Spleen (tissue), 11 donors: Measurements from ENCODE around the gene ATXN10. TPM values are rescaled to one million over a fixed set of nuclear protein-coding genes. Genes with fewer than 3 reads are reported as not detected.
A peak's percentile ranks its signal among the peaks of the same experiment; 100 is the strongest.

Experiments
- DNase-seq: peaks from one replicate; pipeline ENCODE4 v3.0.0-alpha.2; 2020
- H3K27ac ChIP-seq, 8 donors: fragments of 200-600 bp; sonication (generic) in 7 of 8; 1 replicate in 4 of 8; 2 replicates in 4 of 8; pipeline versions ENCODE4 v1.5.0 to v1.8.0; 2016 to 2021; ENCODE audit warnings: inconsistent platforms in 4 of 8, mild to moderate bottlenecking in 4 of 8, moderate library complexity in 1 of 8
- H3K27me3 ChIP-seq, 7 donors: fragments of 200-600 bp; sonication (generic) in 6 of 7; replicated peaks in 1 of 7; 1 replicate in 4 of 7; 2 replicates in 3 of 7; pipeline versions ENCODE4 v1.5.0 to v1.8.0; 2016 to 2021; ENCODE audit warnings: inconsistent platforms in 3 of 7, mild to moderate bottlenecking in 1 of 7
- H3K36me3 ChIP-seq, 6 donors: fragments of 200-600 bp; sonication (generic) in 5 of 6; 1 replicate in 4 of 6; 2 replicates in 2 of 6; pipeline versions ENCODE4 v1.5.0 to v1.8.0; 2016 to 2021; ENCODE audit warnings: inconsistent platforms in 2 of 6
- H3K4me1 ChIP-seq, 6 donors: fragments of 200-600 bp; sonication (generic) in 5 of 6; 1 replicate in 3 of 6; 2 replicates in 3 of 6; pipeline versions ENCODE4 v1.5.0 to v1.8.0; 2016 to 2021; ENCODE audit warnings: inconsistent platforms in 3 of 6
- H3K4me3 ChIP-seq, 8 donors: fragments of 200-600 bp; sonication (generic) in 7 of 8; 1 replicate in 4 of 8; 2 replicates in 4 of 8; pipeline versions ENCODE4 v1.5.0 to v1.8.0; 2016 to 2021; ENCODE audit warnings: inconsistent platforms in 4 of 8, mild to moderate bottlenecking in 4 of 8, moderate library complexity in 2 of 8
- H3K9me3 ChIP-seq, 8 donors: fragments of 200-600 bp; sonication (generic) in 7 of 8; 1 replicate in 4 of 8; 2 replicates in 4 of 8; pipeline versions ENCODE4 v1.5.0 to v1.8.0; 2016 to 2021; ENCODE audit warnings: inconsistent platforms in 4 of 8
- POLR2A ChIP-seq, 3 donors: fragments of 450-650 bp; IDR thresholded peaks; one replicate each; pipeline ENCODE4 v1.5.1; 2017; ENCODE audit warnings: antibody characterized with exemption in 3 of 3, mild to moderate bottlenecking in 1 of 3
- POLR2AphosphoS5 ChIP-seq, 3 donors: sonication (generic); formaldehyde crosslinking; IDR thresholded peaks; one replicate each; pipeline ENCODE4 v1.5.1; 2017; ENCODE audit warnings: antibody characterized with exemption in 3 of 3
- WGBS, 5 donors: extraction: QIAGEN DNeasy Blood & Tissue Kit in 3 of 5; methylation state at CpG; one replicate each; pipeline versions ENCODE4 v1.1.5 to v1.1.7; 2013 to 2018; 5-methylcytosine and 5-hydroxymethylcytosine counted together
- intact Hi-C: fragments of 100-400 bp; cut with DNase I; formaldehyde crosslinking; loops from one replicate; pipeline ENCODE4 v1.15.0; 2023; ENCODE audit warnings: low total_unique reads
- polyA plus RNA-seq, 3 donors: library from polyadenylated mRNA; stranded (reverse); fragments of 200-250 nt; gene quantifications; one replicate each; pipeline ENCODE4 v1.2.1, GENCODE V29; 2013
- total RNA-seq, 7 donors: library from RNA; depleted of rRNA in 3 of 7; stranded (reverse); fragments of >200 nt in 3 of 7; fragmentation: NEBNext Ultra II Directional in 4 of 7; extraction: Animal tissue kit (Norgen Biotek cat#: 25700) in 4 of 7; gene quantifications; one replicate each; pipeline versions ENCODE4 v1.1.0 to v1.2.1, GENCODE V29; 2016 to 2021
- TF ChIP-seq, protein P1 (sequence below), 11 experiments: fragments of 200-600 bp in 7 of 11; fragments of 450-650 bp in 4 of 11; sonication (generic) in 4 of 11; IDR thresholded peaks in 8 of 11; conservative IDR thresholded peaks in 3 of 11; 1 replicate in 7 of 11; 2 replicates in 4 of 11; pipeline versions ENCODE4 v1.4.0 to v1.8.0; 2016 to 2021; ENCODE audit warnings: antibody characterized with exemption in 11 of 11, inconsistent platforms in 4 of 11, mild to moderate bottlenecking in 1 of 11
- donor health status: healthy with polysubstance abuse.
- donor health status: DM: no; HTN: no; CAD: no; lungs with moderate emphysema.
- donor health status: DM: no; HTN: no; CAD: no.
- donor health status: Bipolar disorder and iron deficiency.
- donor health status: healthy.
- donor health status: DM: no; HTN: no; CAD: no.
- donor health status: DM: yes; HTN: yes; CAD: no.

Gene ATXN10
- total and polyA plus RNA-seq, 10 donors, result 46.1 to 119 (median 84.6) TPM

- H3K27me3 ChIP-seq, result peaks cover 0 to 75% (median 22%) of the 10 kb centered on the region in 7 donors
- peaks cover 5 to 13% (median 10%) of the 10 kb centered on the region in 6 donors for H3K4me1 ChIP-seq
- WGBS, 5 donors, result 68 to 75% (median 71%) methylated on average over 24 of the region's 24 CpGs
- no peaks in the 10 kb centered on the region for H3K36me3 ChIP-seq
- no peak overlapping the region for H3K4me3 ChIP-seq
- peak; percentile 67 for DNase-seq
- no peaks in the 10 kb centered on the region for H3K9me3 ChIP-seq
- intact Hi-C loops, result loop anchor here (10.0 kb wide), 1 partner anchor 216 kb away; no protein-coding TSS in a partner anchor
- TF ChIP-seq, protein P1, sequence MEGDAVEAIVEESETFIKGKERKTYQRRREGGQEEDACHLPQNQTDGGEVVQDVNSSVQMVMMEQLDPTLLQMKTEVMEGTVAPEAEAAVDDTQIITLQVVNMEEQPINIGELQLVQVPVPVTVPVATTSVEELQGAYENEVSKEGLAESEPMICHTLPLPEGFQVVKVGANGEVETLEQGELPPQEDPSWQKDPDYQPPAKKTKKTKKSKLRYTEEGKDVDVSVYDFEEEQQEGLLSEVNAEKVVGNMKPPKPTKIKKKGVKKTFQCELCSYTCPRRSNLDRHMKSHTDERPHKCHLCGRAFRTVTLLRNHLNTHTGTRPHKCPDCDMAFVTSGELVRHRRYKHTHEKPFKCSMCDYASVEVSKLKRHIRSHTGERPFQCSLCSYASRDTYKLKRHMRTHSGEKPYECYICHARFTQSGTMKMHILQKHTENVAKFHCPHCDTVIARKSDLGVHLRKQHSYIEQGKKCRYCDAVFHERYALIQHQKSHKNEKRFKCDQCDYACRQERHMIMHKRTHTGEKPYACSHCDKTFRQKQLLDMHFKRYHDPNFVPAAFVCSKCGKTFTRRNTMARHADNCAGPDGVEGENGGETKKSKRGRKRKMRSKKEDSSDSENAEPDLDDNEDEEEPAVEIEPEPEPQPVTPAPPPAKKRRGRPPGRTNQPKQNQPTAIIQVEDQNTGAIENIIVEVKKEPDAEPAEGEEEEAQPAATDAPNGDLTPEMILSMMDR (IDR thresholded peaks at IDR 0.05 in 8 of 11, conservative IDR thresholded peaks at IDR 0.05 in 3 of 11), result no peak
- TF ChIP-seq POLR2AphosphoS5 (IDR thresholded peaks at IDR 0.05), result no peak
- TF ChIP-seq POLR2A (IDR thresholded peaks at IDR 0.05), result no peak
- no peak overlapping the region for H3K27ac ChIP-seq
Observed at GRCh38 chr22:45648301-45649117, 23.1 kb upstream of the ATXN10 start.

DNA sequence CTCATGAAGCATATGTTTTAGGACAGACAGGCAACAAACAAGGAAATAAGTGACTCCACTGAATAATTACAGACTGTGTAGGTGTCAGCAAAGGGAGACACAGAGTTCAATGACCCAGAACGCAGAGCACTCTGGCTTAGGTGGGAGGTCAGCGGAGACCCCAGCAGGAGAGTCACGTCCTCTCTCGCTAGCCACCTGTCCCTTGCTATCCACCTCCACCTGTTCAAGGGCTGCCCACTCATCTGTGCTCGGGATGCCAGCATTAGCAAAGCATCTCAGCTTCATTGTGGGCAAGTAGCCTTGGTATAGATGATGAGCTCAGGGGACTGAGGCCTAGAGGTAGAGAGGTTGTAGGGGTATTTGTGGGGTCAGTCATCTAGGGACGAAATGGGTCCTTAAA, 21.8 kb upstream of the ATXN10 start:
- Histone ChIP-seq H3K9me3 (no peaks in the 10 kb centered on the region), H3K27ac (no peak overlapping the region), H3K4me3 (no peak overlapping the region), H3K4me1 (peaks cover 5 to 13% (median 10%) of the 10 kb centered on the region in 6 donors), H3K36me3 (no peaks in the 10 kb centered on the region), H3K27me3 (peaks cover 0 to 64% (median 15%) of the 10 kb centered on the region in 7 donors)
- WGBS, 5 donors, result 85 to 95% (median 89%) methylated on average over 4 to 6 of the region's 6 CpGs
- peak; percentile 14 for DNase-seq
- TF ChIP-seq POLR2A (IDR thresholded peaks at IDR 0.05) (no peak), POLR2AphosphoS5 (IDR thresholded peaks at IDR 0.05) (no peak)
- TF ChIP-seq, protein P1 (IDR thresholded peaks at IDR 0.05 in 8 of 11, conservative IDR thresholded peaks at IDR 0.05 in 3 of 11), result no peak
- intact Hi-C loops, result loop anchor here (10.0 kb wide), 1 partner anchor 215 kb away; no protein-coding TSS in a partner anchor

DNA sequence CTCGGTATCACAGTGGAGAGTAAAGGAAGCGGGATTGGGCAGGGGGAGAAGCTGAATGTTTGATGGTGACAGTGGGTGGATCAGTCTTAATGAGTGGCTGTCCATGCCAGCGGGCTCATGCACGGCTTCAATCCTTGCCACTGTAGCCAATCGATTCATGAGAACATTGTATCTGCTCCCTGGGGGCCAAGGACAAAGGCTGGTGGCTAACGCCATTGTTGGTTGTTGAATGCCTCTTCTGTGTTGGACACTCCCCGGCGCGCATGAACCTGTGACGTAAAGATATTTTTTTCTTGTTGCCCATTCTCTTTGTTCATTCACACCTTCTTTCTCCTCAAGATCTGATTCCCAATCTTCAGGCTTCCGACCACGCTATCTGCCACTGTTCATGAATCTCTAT, 20.9 kb upstream of the ATXN10 start:
- Histone ChIP-seq H3K36me3 (no peaks in the 10 kb centered on the region), H3K27ac (no peak overlapping the region), H3K4me3 (no peak overlapping the region), H3K9me3 (no peaks in the 10 kb centered on the region), H3K4me1 (peaks cover 0 to 5% (median 3%) of the 10 kb centered on the region in 6 donors), H3K27me3 (peaks cover 0 to 55% (median 6%) of the 10 kb centered on the region in 7 donors)
- intact Hi-C loops, result no loop called here
- WGBS, 5 donors, result 82 to 97% (median 95%) methylated on average over 12 of the region's 12 CpGs
- DNase-seq, result peak; percentile 29
- TF ChIP-seq POLR2A (IDR thresholded peaks at IDR 0.05) (no peak), POLR2AphosphoS5 (IDR thresholded peaks at IDR 0.05) (no peak)
- TF ChIP-seq, protein P1 (IDR thresholded peaks at IDR 0.05 in 8 of 11, conservative IDR thresholded peaks at IDR 0.05 in 3 of 11), result no peak

- peak; percentile 40 for DNase-seq
- no peak for TF ChIP-seq POLR2AphosphoS5 (IDR thresholded peaks at IDR 0.05)
- no peak for TF ChIP-seq POLR2A (IDR thresholded peaks at IDR 0.05)
- TF ChIP-seq, protein P1 (IDR thresholded peaks at IDR 0.05 in 8 of 11, conservative IDR thresholded peaks at IDR 0.05 in 3 of 11), result no peak
- H3K4me1 ChIP-seq, result no peaks in the 10 kb centered on the region
- intact Hi-C loops, result no loop called here
- 85 to 93% (median 89%) methylated on average over 11 of the region's 11 CpGs for WGBS, 5 donors
- no peak overlapping the region for H3K4me3 ChIP-seq
- no peak overlapping the region for H3K27ac ChIP-seq
- peaks cover 0 to 42% (median 0%) of the 10 kb centered on the region in 7 donors for H3K27me3 ChIP-seq
- H3K9me3 ChIP-seq, result no peaks in the 10 kb centered on the region
- no peaks in the 10 kb centered on the region for H3K36me3 ChIP-seq
Observed at GRCh38 chr22:45651931-45652528, 19.6 kb upstream of the ATXN10 start.
